Thyroid gland (tissue), 4 donors: ENCODE results near the gene TIMM8A. TPM values are rescaled to one million over a fixed set of nuclear protein-coding genes. Genes with fewer than 3 reads are reported as not detected.

Experiments used
- DNase-seq, 2 donors: peaks; one replicate each; pipeline ENCODE4 v3.0.0-alpha.2; 2019
- H3K27ac ChIP-seq, 3 donors: fragments of 200-600 bp; sonication (generic); 1 replicate in 2 of 3; 2 replicates in 1 of 3; pipeline ENCODE4 v1.5.1; 2016 to 2019; ENCODE audit warnings: mild to moderate bottlenecking in 1 of 3, moderate library complexity in 1 of 3
- H3K27me3 ChIP-seq: fragments of 200-600 bp; sonication (generic); one replicate; pipeline ENCODE4 v1.5.1; 2019
- H3K36me3 ChIP-seq, 2 donors: fragments of 200-600 bp; sonication (generic); one replicate each; pipeline ENCODE4 v1.5.1; 2016 to 2019
- H3K4me1 ChIP-seq, 2 donors: fragments of 200-600 bp; sonication (generic); one replicate each; pipeline ENCODE4 v1.5.1; 2017 to 2019
- H3K4me3 ChIP-seq, 3 donors: fragments of 200-600 bp; sonication (generic); replicated peaks in 1 of 3; 1 replicate in 2 of 3; 2 replicates in 1 of 3; pipeline ENCODE4 v1.5.1; 2016; ENCODE audit warnings: mild to moderate bottlenecking in 1 of 3
- H3K9me3 ChIP-seq: fragments of 200-600 bp; sonication (generic); one replicate; pipeline ENCODE4 v1.5.1; 2017
- POLR2A ChIP-seq, 2 donors: fragments of 450-650 bp; IDR thresholded peaks; one replicate each; pipeline ENCODE4 v1.6.1; 2017; ENCODE audit warnings: antibody characterized with exemption in 2 of 2, mild to moderate bottlenecking in 2 of 2, moderate library complexity in 1 of 2
- WGBS, 2 donors: methylation state at CpG; one replicate each; pipeline ENCODE4 v1.1.5; 2017; 5-methylcytosine and 5-hydroxymethylcytosine counted together
- intact Hi-C: fragments of 100-400 bp; cut with DNase I; formaldehyde crosslinking; loops from one replicate; pipeline ENCODE4 v1.15.1; 2023
- total RNA-seq, 4 donors: library from RNA; depleted of rRNA; stranded (reverse); fragments of >200 nt; gene quantifications; one replicate each; pipeline ENCODE4 v1.2.3, GENCODE V29; 2016
- TF ChIP-seq, protein P1 (sequence below), 6 experiments: fragments of 200-600 bp in 3 of 6; fragments of 450-650 bp in 3 of 6; sonication (generic) in 3 of 6; IDR thresholded peaks; one replicate each; pipeline ENCODE4 v1.5.1; 2016 to 2019; ENCODE audit warnings: antibody characterized with exemption in 6 of 6, mild to moderate bottlenecking in 2 of 6, inconsistent platforms in 1 of 6, moderate library complexity in 1 of 6

The TIMM8A gene
- total RNA-seq, 4 donors from 2014 or later: 3.9 to 6.4 (median 4.9) TPM

DNA sequence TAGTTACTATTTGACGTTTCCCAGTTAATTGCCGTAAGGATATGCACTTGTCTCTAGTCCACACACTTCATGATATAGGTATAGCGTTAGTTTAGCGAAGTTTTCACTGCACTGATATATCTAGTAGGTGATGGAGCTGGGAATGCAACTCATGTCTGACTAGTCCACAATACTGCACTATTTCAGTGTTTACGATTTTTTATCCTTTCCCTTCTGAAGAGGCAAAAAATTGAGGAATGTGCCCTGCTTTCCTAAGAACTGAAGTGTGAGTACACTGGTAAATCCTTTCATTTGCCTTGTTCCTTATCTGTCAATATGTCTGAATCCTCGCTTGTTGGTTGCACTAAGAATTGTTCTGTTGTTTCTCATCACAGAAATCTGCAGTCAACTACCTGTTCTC, 43.3 kb upstream of the TIMM8A start:
- Histone ChIP-seq H3K4me1 (no peaks in the 10 kb centered on the region), H3K27ac (peak overlapping the region in 2 of 3 donors; percentile 58 to 69), H3K27me3 (no peaks in the 10 kb centered on the region), H3K9me3 (no peaks in the 10 kb centered on the region), H3K36me3 (no peaks in the 10 kb centered on the region), H3K4me3 (peak overlapping the region in 1 of 3 donors; percentile 30)
- 49 to 50% methylated on average over 6 of the region's 6 CpGs for WGBS, 2 donors
- intact Hi-C loops: no loop called here
- TF ChIP-seq, protein P1, sequence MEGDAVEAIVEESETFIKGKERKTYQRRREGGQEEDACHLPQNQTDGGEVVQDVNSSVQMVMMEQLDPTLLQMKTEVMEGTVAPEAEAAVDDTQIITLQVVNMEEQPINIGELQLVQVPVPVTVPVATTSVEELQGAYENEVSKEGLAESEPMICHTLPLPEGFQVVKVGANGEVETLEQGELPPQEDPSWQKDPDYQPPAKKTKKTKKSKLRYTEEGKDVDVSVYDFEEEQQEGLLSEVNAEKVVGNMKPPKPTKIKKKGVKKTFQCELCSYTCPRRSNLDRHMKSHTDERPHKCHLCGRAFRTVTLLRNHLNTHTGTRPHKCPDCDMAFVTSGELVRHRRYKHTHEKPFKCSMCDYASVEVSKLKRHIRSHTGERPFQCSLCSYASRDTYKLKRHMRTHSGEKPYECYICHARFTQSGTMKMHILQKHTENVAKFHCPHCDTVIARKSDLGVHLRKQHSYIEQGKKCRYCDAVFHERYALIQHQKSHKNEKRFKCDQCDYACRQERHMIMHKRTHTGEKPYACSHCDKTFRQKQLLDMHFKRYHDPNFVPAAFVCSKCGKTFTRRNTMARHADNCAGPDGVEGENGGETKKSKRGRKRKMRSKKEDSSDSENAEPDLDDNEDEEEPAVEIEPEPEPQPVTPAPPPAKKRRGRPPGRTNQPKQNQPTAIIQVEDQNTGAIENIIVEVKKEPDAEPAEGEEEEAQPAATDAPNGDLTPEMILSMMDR (IDR thresholded peaks at IDR 0.05): no peak
- TF ChIP-seq POLR2A (IDR thresholded peaks at IDR 0.05): no peak
- no peak for DNase-seq

DNA sequence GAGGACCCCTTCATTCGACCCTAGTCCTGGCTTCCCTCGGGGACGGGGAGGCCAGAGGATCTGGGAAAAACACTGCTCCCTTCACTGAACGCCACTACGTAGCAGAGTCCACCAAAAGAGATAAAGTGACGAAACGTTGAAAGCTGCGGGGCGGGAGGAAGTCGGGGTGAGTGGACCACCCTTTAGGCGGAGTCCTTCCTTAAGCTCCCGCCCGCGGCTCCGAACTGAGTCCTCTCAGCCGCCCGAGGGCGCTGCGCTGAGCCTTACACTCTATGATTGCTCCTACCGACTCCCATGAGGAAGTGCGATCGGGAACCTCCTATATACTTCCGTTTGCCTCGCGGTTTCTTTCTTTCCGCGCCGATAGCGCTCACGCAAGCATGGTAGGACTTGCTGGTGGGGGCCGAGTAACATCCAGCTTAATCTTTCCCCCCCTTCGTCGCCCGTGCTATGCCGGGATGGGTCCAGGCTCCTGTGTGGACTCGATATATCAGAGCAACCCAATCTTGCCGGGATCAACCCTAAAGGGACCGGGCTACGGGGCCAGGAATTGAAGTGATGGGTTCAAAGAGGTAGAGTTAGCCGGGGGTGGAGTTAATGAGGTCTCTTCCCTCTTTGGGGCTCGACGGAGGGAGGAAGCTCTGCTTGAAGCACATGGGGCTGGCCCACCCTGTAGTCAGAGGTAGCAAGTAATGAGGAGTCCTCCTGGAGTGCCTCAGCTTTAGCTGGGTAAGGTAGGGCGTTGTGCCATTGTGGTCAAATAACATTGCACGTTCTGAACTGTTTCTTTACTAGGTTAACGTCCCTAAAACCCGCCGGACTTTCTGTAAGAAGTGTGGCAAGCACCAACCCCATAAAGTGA, 42.4 kb upstream of the TIMM8A start, which contains the start of gene RPL36A:
TSS of gene RPL36A (plus strand) at position 348 of the 862 bp plus-strand sequence. CDS start at position 381, 33 bp downstream.
- TF ChIP-seq, protein P1 (IDR thresholded peaks at IDR 0.05): peak in 4 of 6 experiments; percentile 51 to 69 (median 64)
- peak in 1 of 2 donors; percentile 77 for TF ChIP-seq POLR2A (IDR thresholded peaks at IDR 0.05)
- H3K27me3 ChIP-seq: no peaks in the 10 kb centered on the region
- intact Hi-C loops: no loop called here
- WGBS, 2 donors: 1% methylated on average over 13 to 20 of the region's 47 CpGs
- no peaks in the 10 kb centered on the region for H3K9me3 ChIP-seq
- peak within 1 kb of the TSS; percentile 9 to 51 (median 30) for H3K4me3 ChIP-seq
- H3K36me3 ChIP-seq: no peaks in the 10 kb centered on the region
- peak; percentile 84 for DNase-seq
- no peaks in the 10 kb centered on the region for H3K4me1 ChIP-seq
- peak within 1 kb of the TSS; percentile 30 to 69 (median 58) for H3K27ac ChIP-seq

DNA sequence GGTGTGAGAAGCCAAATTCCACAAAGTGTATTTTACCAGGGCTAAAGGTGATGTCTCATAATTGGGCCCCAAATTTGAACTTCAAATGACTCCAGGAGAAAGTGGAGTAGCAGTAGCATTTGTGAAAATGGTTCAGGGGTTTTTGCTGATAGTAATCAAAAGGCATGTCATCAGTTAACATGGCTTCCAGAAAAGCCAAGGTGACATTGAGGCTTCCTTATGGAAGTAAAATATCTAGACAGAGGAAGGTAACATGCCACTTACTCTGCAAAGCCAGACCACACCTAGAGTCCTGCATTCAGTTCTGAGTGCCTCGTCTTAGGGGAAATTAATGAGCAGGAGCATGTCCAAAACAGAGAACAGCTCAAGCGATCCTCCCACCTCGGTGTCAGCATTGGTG, 40.1 kb upstream of the TIMM8A start:
- H3K4me3 ChIP-seq: no peak overlapping the region
- no peak overlapping the region for H3K27ac ChIP-seq
- H3K9me3 ChIP-seq: no peaks in the 10 kb centered on the region
- WGBS, 2 donors: 91 to 95% methylated on average over 3 of the region's 3 CpGs
- intact Hi-C loops: no loop called here
- H3K4me1 ChIP-seq: no peaks in the 10 kb centered on the region
- H3K27me3 ChIP-seq: no peaks in the 10 kb centered on the region
- H3K36me3 ChIP-seq: no peaks in the 10 kb centered on the region
- no peak for DNase-seq
- TF ChIP-seq, protein P1 (IDR thresholded peaks at IDR 0.05): no peak
- TF ChIP-seq POLR2A (IDR thresholded peaks at IDR 0.05): no peak

DNA sequence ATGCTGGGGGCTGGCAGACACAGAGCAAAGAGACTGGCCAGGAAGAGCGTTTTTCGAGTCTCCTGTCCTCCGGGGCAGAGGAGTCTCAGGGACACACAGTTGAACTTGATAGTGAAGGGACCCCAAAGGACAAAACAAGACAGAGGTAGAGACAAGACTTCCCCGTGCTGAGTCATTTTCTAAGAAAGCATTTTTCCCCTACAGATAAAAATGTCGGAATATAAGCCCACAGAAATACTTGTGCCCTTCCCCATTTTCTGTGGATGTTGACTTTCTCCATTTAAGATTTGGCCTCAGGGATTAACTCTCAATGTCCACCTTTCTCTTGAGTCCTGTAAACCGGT, 38.0 kb upstream of the TIMM8A start:
- intact Hi-C loops: no loop called here
- no peaks in the 10 kb centered on the region for H3K36me3 ChIP-seq
- H3K27ac ChIP-seq: no peak overlapping the region
- TF ChIP-seq POLR2A (IDR thresholded peaks at IDR 0.05): no peak
- TF ChIP-seq, protein P1 (IDR thresholded peaks at IDR 0.05): no peak
- no peaks in the 10 kb centered on the region for H3K27me3 ChIP-seq
- no peaks in the 10 kb centered on the region for H3K9me3 ChIP-seq
- H3K4me1 ChIP-seq: no peaks in the 10 kb centered on the region
- WGBS, 2 donors: 79 to 94% methylated on average over 6 of the region's 6 CpGs
- H3K4me3 ChIP-seq: no peak overlapping the region
- no peak for DNase-seq
